ENCODE measurements around the gene LIG3. TPM values are rescaled to one million over a fixed set of nuclear protein-coding genes. Genes with fewer than 3 reads are reported as not detected.

LIG3 gene
- total and polyA plus RNA-seq, 2 experiments from 2014 or later, result 16.4 to 119 TPM

DNA sequence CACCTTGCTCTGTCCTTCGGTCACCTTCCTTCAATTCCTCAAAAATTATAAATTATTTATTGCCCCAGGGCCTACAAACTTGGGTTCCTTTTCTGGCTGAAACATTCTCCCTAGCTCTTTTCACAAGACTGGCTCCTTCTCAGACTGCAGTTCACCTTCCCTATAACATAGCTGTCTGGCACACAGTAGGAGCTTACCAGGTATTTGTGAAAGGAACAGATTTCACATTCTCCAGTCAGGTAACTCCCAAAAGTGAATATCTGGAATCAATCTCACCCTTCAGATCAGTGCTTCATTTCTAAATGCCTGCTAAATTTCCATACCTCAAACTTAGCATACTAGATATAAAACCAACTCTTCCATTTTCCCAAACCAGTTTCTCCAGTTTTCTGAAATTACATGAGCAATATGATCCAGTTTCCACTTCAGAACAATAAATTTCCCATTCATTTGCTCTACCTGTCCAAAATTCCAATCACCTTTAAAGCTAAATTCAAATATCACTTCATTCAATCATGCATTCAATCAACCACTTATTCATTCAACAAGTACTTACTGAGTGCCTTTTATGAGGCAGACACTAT is 77.1 kb downstream of the LIG3 start:
- peaks cover 14% of the 10 kb centered on the region for H3K4me1 Mint-ChIP-seq
- no peaks in the 10 kb centered on the region for H3K79me2 ChIP-seq (replicated peaks; ENCODE audit: insufficient read depth)
- H3K27me3 Mint-ChIP-seq (ENCODE audit: insufficient read depth, low read depth, poor library complexity), result no peaks in the 10 kb centered on the region
- H3F3A ChIP-seq (replicated peaks; ENCODE audit: low read depth), result no peaks in the 10 kb centered on the region
- H3K27ac ChIP-seq (ENCODE audit: low read depth), result no peak overlapping the region
- H3K4me2 ChIP-seq, result no peak overlapping the region
- ATAC-seq, result no peak
- no peak overlapping the region for H3K4me3 Mint-ChIP-seq
- H3K36me3 ChIP-seq (ENCODE audit: insufficient read depth), result no peaks in the 10 kb centered on the region; the same call in 1 of the 2 replicates
- H2AFZ ChIP-seq, result no peak overlapping the region
- no peaks in the 10 kb centered on the region for H3K9me2 ChIP-seq (ENCODE audit: insufficient read depth)
- no peaks in the 10 kb centered on the region for H3K27me3 ChIP-seq (ENCODE audit: insufficient read depth)
- H4K20me1 ChIP-seq (replicated peaks; ENCODE audit: insufficient read depth), result no peaks in the 10 kb centered on the region; the same call in 1 of the 2 replicates
- TF ChIP-seq JUNB (IDR thresholded peaks at IDR 0.05; ENCODE audit: unreplicated experiment), result no peak
- TF ChIP-seq, protein P1, sequence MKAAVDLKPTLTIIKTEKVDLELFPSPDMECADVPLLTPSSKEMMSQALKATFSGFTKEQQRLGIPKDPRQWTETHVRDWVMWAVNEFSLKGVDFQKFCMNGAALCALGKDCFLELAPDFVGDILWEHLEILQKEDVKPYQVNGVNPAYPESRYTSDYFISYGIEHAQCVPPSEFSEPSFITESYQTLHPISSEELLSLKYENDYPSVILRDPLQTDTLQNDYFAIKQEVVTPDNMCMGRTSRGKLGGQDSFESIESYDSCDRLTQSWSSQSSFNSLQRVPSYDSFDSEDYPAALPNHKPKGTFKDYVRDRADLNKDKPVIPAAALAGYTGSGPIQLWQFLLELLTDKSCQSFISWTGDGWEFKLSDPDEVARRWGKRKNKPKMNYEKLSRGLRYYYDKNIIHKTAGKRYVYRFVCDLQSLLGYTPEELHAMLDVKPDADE (IDR thresholded peaks at IDR 0.05), result no peak
- peaks cover 2% of the 10 kb centered on the region; the same call in 1 of the 2 replicates for H3K4me1 ChIP-seq (ENCODE audit: insufficient read depth)
- no peak overlapping the region for H3K4me3 ChIP-seq
- no peak for DNase-seq (ENCODE audit: low spot score)
- H3K27ac Mint-ChIP-seq, result no peak overlapping the region
- H3K36me3 Mint-ChIP-seq (ENCODE audit: low read depth), result peaks cover 4% of the 10 kb centered on the region; the same call in 1 of the 3 replicates
- H3K9me3 Mint-ChIP-seq, result no peaks in the 10 kb centered on the region

Other genes starting within 250 kb of the LIG3 start
- 0.94 TPM in 1 of 2 replicates, not detected in the other for gene CCT6B, start 19.1 kb upstream of the LIG3 start, total RNA-seq (2014; rRNA removed; shearing (Covaris generic))
- gene CCT6B, start 19.1 kb upstream of the LIG3 start, polyA plus RNA-seq (2016; fragmentation: Nextera tagmentation; extraction: Ambion mirVana), result 1.1 and 1.3 TPM in 2 replicates
- 12.8 and 14.4 TPM in 2 replicates for gene ZNF830, start 19.0 kb upstream of the LIG3 start, total RNA-seq (2014; rRNA removed; shearing (Covaris generic))
- gene ZNF830, start 19.0 kb upstream of the LIG3 start, polyA plus RNA-seq (2016; fragmentation: Nextera tagmentation; extraction: Ambion mirVana), result 20.4 and 22.3 TPM in 2 replicates
- gene RFFL, start 83.2 kb downstream of the LIG3 start, total RNA-seq (2014; rRNA removed; shearing (Covaris generic)), result 22.2 and 29.2 TPM in 2 replicates
- gene RFFL, start 83.2 kb downstream of the LIG3 start, polyA plus RNA-seq (2016; fragmentation: Nextera tagmentation; extraction: Ambion mirVana), result 4.1 and 6.4 TPM in 2 replicates
- 11.0 and 13.2 TPM in 2 replicates for gene RAD51D, start 139.3 kb downstream of the LIG3 start, total RNA-seq (2014; rRNA removed; shearing (Covaris generic))
- gene RAD51D, start 139.3 kb downstream of the LIG3 start, polyA plus RNA-seq (2016; fragmentation: Nextera tagmentation; extraction: Ambion mirVana), result 5.9 and 7.3 TPM in 2 replicates
- gene FNDC8, start 141.1 kb downstream of the LIG3 start, total RNA-seq (2014; rRNA removed; shearing (Covaris generic)), result not detected in 2 replicates
- gene FNDC8, start 141.1 kb downstream of the LIG3 start, polyA plus RNA-seq (2016; fragmentation: Nextera tagmentation; extraction: Ambion mirVana), result not detected in 2 replicates
- 54.8 and 66.4 TPM in 2 replicates for gene NLE1, start 161.8 kb downstream of the LIG3 start, total RNA-seq (2014; rRNA removed; shearing (Covaris generic))
- 16.6 and 17.9 TPM in 2 replicates for gene NLE1, start 161.8 kb downstream of the LIG3 start, polyA plus RNA-seq (2016; fragmentation: Nextera tagmentation; extraction: Ambion mirVana)
- gene UNC45B, start 167.3 kb downstream of the LIG3 start, total RNA-seq (2014; rRNA removed; shearing (Covaris generic)), result 0.03 and 0.04 TPM in 2 replicates
- 0.16 TPM in 1 of 2 replicates, not detected in the other for gene UNC45B, start 167.3 kb downstream of the LIG3 start, polyA plus RNA-seq (2016; fragmentation: Nextera tagmentation; extraction: Ambion mirVana)
- not detected in 2 replicates for gene SLC35G3, start 213.9 kb downstream of the LIG3 start, total RNA-seq (2014; rRNA removed; shearing (Covaris generic))
- not detected in 2 replicates for gene SLC35G3, start 213.9 kb downstream of the LIG3 start, polyA plus RNA-seq (2016; fragmentation: Nextera tagmentation; extraction: Ambion mirVana)